IMR-90 (cell line): Measurements from ENCODE around the gene MSS51. TPM values are rescaled to one million over a fixed set of nuclear protein-coding genes. Genes with fewer than 3 reads are reported as not detected.

ENCODE experiments used
- ATAC-seq: fragments of 200-7000 bp; cut with Tn5 transposase; 2 replicates; pipeline ENCODE4 v1.9.1; 2020; ENCODE audit warnings: low read depth, mild to moderate bottlenecking, moderate library complexity
- BruUV-seq: library from RNA; stranded (reverse); fragments of 400-500 nt; replicated peaks from 2 replicates; lab custom pipeline; 2021; lab: Mats Ljungman, UMichigan
- CTCF ChIA-PET: fragments of 300-600 bp; formaldehyde crosslinking; extraction: SDS; loops from one replicate; lab custom pipeline; 2021; ENCODE audit warnings: antibody characterized with exemption; lab: Yijun Ruan, JAX
- POLR2A ChIA-PET: fragments of 300-600 bp; sonication (Branson Sonifier 250); formaldehyde crosslinking; loops from one replicate; lab custom pipeline; 2022; ENCODE audit warnings: antibody characterized with exemption; ENCODE audit not compliant: unreplicated experiment; lab: Charles Lee
- DNase-seq: peaks from one replicate; pipeline ENCODE4 v3.0.0; 2013
- H2AFZ ChIP-seq: replicated peaks from 2 replicates; pipeline ENCODE3; 2013; ENCODE audit warnings: low read length, mild to moderate bottlenecking; ENCODE audit not compliant: poor library complexity
- H2AK5ac ChIP-seq: 2 replicates; pipeline ENCODE4 v1.6.1; 2013; ENCODE audit warnings: low read depth, low read length, inconsistent platforms
- H2AK9ac ChIP-seq: replicated peaks from 2 replicates; pipeline ENCODE3; 2013; ENCODE audit warnings: mild to moderate bottlenecking, low read depth, low read length, moderate library complexity; ENCODE audit not compliant: poor library complexity
- H2BK120ac ChIP-seq: 2 replicates; pipeline ENCODE4 v1.6.1; 2013; ENCODE audit warnings: low read depth, low read length, inconsistent platforms
- H2BK15ac ChIP-seq: 3 replicates; pipeline ENCODE4 v1.6.1; 2013; ENCODE audit warnings: low read depth, low read length, inconsistent platforms
- H2BK20ac ChIP-seq: 2 replicates; pipeline ENCODE4 v1.6.1; 2013; ENCODE audit warnings: low read depth, mild to moderate bottlenecking, inconsistent platforms, low read length, moderate library complexity
- H2BK5ac ChIP-seq: 2 replicates; pipeline ENCODE4 v1.6.1; 2013; ENCODE audit warnings: mild to moderate bottlenecking, low read depth, low read length, inconsistent platforms; ENCODE audit not compliant: poor library complexity, severe bottlenecking
- H3K14ac ChIP-seq: replicated peaks from 2 replicates; pipeline ENCODE4 v1.6.1; 2013; ENCODE audit warnings: low read depth, low read length, inconsistent platforms
- H3K18ac ChIP-seq: 2 replicates; pipeline ENCODE4 v1.6.1; 2013; ENCODE audit warnings: low read depth, low read length, control low read depth
- H3K23ac ChIP-seq: 2 replicates; pipeline ENCODE4 v1.6.1; 2013; ENCODE audit warnings: low read depth, low read length, inconsistent platforms
- H3K27ac ChIP-seq: 2 replicates; pipeline ENCODE4 v1.5.1; 2013; ENCODE audit warnings: mild to moderate bottlenecking, control low read depth, low read length; ENCODE audit not compliant: insufficient read depth
- H3K27me3 ChIP-seq: 2 replicates; pipeline ENCODE4 v1.6.1; 2013; ENCODE audit warnings: low read length; ENCODE audit not compliant: control insufficient read depth, insufficient read depth
- H3K36me3 ChIP-seq: 2 replicates; pipeline ENCODE4 v1.6.1; 2013; ENCODE audit warnings: low read length, mixed read lengths; ENCODE audit not compliant: control insufficient read depth, insufficient read depth
- H3K4ac ChIP-seq: 2 replicates; pipeline ENCODE4 v1.6.1; 2013; ENCODE audit warnings: low read depth, low read length, inconsistent platforms
- H3K4me1 ChIP-seq: 2 replicates; pipeline ENCODE4 v1.6.1; 2013; ENCODE audit warnings: low read length, mixed read lengths; ENCODE audit not compliant: control insufficient read depth, insufficient read depth
- H3K4me2 ChIP-seq: 2 replicates; pipeline ENCODE4 v1.6.1; 2013; ENCODE audit warnings: low read depth, mild to moderate bottlenecking, control low read depth, low read length, moderate library complexity
- H3K4me3 ChIP-seq: 2 replicates; pipeline ENCODE4 v1.5.1; 2013; ENCODE audit warnings: low read depth, mild to moderate bottlenecking, control low read depth, low read length, moderate library complexity; ENCODE audit not compliant: insufficient read depth
- H3K56ac ChIP-seq: 2 replicates; pipeline ENCODE4 v1.6.1; 2013; ENCODE audit warnings: low read length, inconsistent platforms; ENCODE audit not compliant: insufficient read depth; ENCODE audit errors: extremely low read depth
- H3K79me1 ChIP-seq, 2 experiments: 2 replicates each; pipeline ENCODE4 v1.6.1; 2013; ENCODE audit warnings: low read length in 2 of 2, inconsistent platforms in 1 of 2, low read depth in 1 of 2
- H3K9ac ChIP-seq: 2 replicates; pipeline ENCODE4 v1.6.1; 2013; ENCODE audit warnings: low read depth, low read length, control low read depth
- H3K9me1 ChIP-seq: 2 replicates; pipeline ENCODE4 v1.6.1; 2013; ENCODE audit warnings: low read length, inconsistent platforms; ENCODE audit not compliant: insufficient read depth
- H3K9me3 ChIP-seq: 2 replicates; pipeline ENCODE4 v1.6.1; 2013; ENCODE audit warnings: low read length; ENCODE audit not compliant: control insufficient read depth, insufficient read depth
- H4K20me1 ChIP-seq: 2 replicates; pipeline ENCODE4 v1.6.1; 2013; ENCODE audit warnings: low read length, inconsistent platforms; ENCODE audit not compliant: insufficient read depth
- H4K5ac ChIP-seq: 2 replicates; pipeline ENCODE4 v1.6.1; 2013; ENCODE audit warnings: mild to moderate bottlenecking, low read depth, low read length, control low read depth
- H4K8ac ChIP-seq, 2 experiments: 2 replicates each; pipeline ENCODE4 v1.6.1; 2013; ENCODE audit warnings: low read depth in 2 of 2, low read length in 2 of 2, control low read depth in 1 of 2, inconsistent platforms in 1 of 2
- H4K91ac ChIP-seq: 2 replicates; pipeline ENCODE4 v1.6.1; 2013; ENCODE audit warnings: low read depth, low read length, inconsistent platforms; ENCODE audit not compliant: insufficient read depth
- CTCF ChIP-seq: conservative IDR thresholded peaks from 2 replicates; pipeline ENCODE4 v1.5.1; 2012; ENCODE audit warnings: mild to moderate bottlenecking, low read depth, low read length, improper control_type of control experiment
- MAFK ChIP-seq: IDR thresholded peaks from 2 replicates; pipeline ENCODE4 v1.6.1; 2012; ENCODE audit warnings: low read depth, low read length, improper control_type of control experiment
- RCOR1 ChIP-seq: IDR thresholded peaks from 2 replicates; pipeline ENCODE4 v1.6.1; 2012; ENCODE audit warnings: mild to moderate bottlenecking, low read length, improper control_type of control experiment; ENCODE audit not compliant: insufficient replicate concordance
- SMC3 ChIP-seq: fragments of 150-350 bp; IDR thresholded peaks from 2 replicates; pipeline ENCODE4 v1.6.1; 2016; ENCODE audit warnings: low read depth, mild to moderate bottlenecking, antibody characterized with exemption, low read length, moderate library complexity
- USF2 ChIP-seq: fragments of 150-350 bp; IDR thresholded peaks from 2 replicates; pipeline ENCODE4 v1.6.1; 2017; ENCODE audit warnings: mild to moderate bottlenecking, antibody characterized with exemption, low read length, low read depth
- WGBS, 2 experiments: methylation state at CpG; one replicate each; pipeline versions ENCODE4 v1.1.5 to v1.1.7; 2013; ENCODE audit warnings: missing lambda C conversion rate in 2 of 2; ENCODE audit not compliant: insufficient read length in 1 of 2; ENCODE audit errors: extremely low coverage in 2 of 2; 5-methylcytosine and 5-hydroxymethylcytosine counted together
- dilution Hi-C: fragments of 300-500 bp; cut with HindIII; formaldehyde crosslinking; loops from one replicate; pipeline ENCODE4 v1.14.3; 2018; ENCODE audit warnings: low sequenced_read_pairs; ENCODE audit not compliant: unreplicated experiment
- in situ Hi-C: fragments of 300-500 bp; cut with MboI; formaldehyde crosslinking; loops from 3 replicates; pipeline ENCODE4 v1.14.3; 2019; ENCODE audit warnings: low sequenced_read_pairs, inconsistent platforms, mixed read lengths
- intact Hi-C: fragments of 100-400 bp; cut with micrococcal nuclease; formaldehyde crosslinking; loops from 2 replicates; pipeline ENCODE4 v1.10.0; 2022
- polyA plus RNA-seq, 3 experiments: library from polyadenylated mRNA; depleted of rRNA; stranded (reverse); fragments of >200 nt; gene quantifications; 2 replicates each; pipeline ENCODE4 v1.2.3, GENCODE V29; 2012; ENCODE audit warnings: low replicate concordance in 1 of 3
- total RNA-seq: library from RNA; depleted of rRNA; stranded (reverse); fragments of >200 nt; gene quantifications from 2 replicates; pipeline ENCODE4 v1.2.3, GENCODE V29; 2012

Gene MSS51
- total and polyA plus RNA-seq, 2 of the 4 experiments (the other 2 are of a cell fraction): 1.1 to 1.8 TPM

GRCh38 chr10:73405556-73405955 lies 27.8 kb downstream of the MSS51 start:
- Histone ChIP-seq H3K27me3 (no peaks in the 10 kb centered on the region), H4K5ac (no peak overlapping the region), H3K4me1 (no peaks in the 10 kb centered on the region), H3K4ac (no peak overlapping the region), H2AFZ (no peak overlapping the region), H2BK20ac (no peak overlapping the region), H3K56ac (no peak overlapping the region), H3K14ac (no peak overlapping the region), H2BK120ac (no peak overlapping the region), H4K91ac (no peak overlapping the region), H3K23ac (no peak overlapping the region), H2AK9ac (no peak overlapping the region), H3K4me2 (no peak overlapping the region), H3K9ac (no peak overlapping the region), H2BK15ac (no peak overlapping the region), H4K8ac (no peak overlapping the region), H3K9me3 (no peaks in the 10 kb centered on the region), H2AK5ac (no peak overlapping the region), H3K18ac (no peak overlapping the region), H3K9me1 (peaks cover 6% of the 10 kb centered on the region), H3K27ac (no peak overlapping the region), H3K4me3 (no peak overlapping the region), H3K79me1 (peaks cover 18 to 61% of the 10 kb centered on the region in 2 experiments), H2BK5ac (no peak overlapping the region), H4K20me1 (peaks cover 32% of the 10 kb centered on the region), H3K36me3 (no peaks in the 10 kb centered on the region; the same call in 1 of the 2 replicates)
- dilution Hi-C loops: no loop called here
- in situ Hi-C loops: no loop called here
- ATAC-seq (no peak), DNase-seq (no peak)
- POLR2A ChIA-PET: interaction anchor here (0.6 kb wide), 1 partner anchor 362 kb away, joined by 4 read pairs; no protein-coding TSS in a partner anchor
- BruUV-seq: no TSS peak
- TF ChIP-seq SMC3 (no peak), MAFK (no peak), RCOR1 (no peak), USF2 (no peak), CTCF (no peak)
- CTCF ChIA-PET: no interaction called here
- no CpG with 5 or more reads among the region's 3 CpGs for WGBS, 2 experiments
- intact Hi-C loops: no loop called here
